ENCODE results near the gene NDUFS7.

DNA sequence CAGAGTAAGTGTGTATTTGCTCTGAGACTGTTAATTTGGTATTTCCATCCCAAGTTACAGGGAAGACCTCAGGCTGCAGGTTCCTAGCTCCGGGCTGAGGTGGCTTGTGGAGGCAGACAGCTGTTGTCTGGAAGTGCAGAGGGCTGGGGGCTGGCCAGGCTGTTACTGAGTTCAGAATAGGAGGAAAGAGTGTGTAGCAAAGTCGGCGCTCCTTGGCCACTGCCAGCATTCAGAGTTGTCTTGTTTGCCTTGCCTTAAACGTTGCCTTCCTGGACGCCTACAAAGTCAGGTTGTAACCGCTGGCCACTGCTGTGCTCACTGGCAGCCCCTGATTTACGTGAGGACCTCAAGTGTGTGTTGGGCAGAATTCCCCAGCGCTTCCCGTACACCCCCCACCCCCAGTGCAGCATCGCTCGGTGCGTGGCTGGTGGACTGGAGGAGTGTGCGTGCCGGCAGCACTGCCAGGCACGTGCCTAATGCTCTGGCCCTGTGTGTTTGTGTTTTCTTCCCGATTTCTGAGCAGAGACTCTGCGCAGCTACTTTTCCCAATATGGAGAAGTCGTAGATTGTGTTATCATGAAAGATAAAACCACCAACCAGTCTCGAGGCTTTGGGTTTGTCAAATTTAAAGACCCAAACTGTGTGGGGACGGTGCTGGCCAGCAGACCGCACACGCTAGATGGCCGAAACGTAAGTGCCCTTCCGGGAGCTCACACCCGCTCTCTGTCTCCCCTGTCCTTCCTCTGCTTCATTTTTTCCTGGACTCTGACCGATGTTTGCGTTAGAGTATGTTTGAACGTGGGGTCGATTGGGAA, 34.2 kb downstream of the NDUFS7 start:
- TF ChIP-seq, protein P1, sequence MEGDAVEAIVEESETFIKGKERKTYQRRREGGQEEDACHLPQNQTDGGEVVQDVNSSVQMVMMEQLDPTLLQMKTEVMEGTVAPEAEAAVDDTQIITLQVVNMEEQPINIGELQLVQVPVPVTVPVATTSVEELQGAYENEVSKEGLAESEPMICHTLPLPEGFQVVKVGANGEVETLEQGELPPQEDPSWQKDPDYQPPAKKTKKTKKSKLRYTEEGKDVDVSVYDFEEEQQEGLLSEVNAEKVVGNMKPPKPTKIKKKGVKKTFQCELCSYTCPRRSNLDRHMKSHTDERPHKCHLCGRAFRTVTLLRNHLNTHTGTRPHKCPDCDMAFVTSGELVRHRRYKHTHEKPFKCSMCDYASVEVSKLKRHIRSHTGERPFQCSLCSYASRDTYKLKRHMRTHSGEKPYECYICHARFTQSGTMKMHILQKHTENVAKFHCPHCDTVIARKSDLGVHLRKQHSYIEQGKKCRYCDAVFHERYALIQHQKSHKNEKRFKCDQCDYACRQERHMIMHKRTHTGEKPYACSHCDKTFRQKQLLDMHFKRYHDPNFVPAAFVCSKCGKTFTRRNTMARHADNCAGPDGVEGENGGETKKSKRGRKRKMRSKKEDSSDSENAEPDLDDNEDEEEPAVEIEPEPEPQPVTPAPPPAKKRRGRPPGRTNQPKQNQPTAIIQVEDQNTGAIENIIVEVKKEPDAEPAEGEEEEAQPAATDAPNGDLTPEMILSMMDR (IDR thresholded peaks at IDR 0.05): no peak
- no peak for TF ChIP-seq POLR2A (IDR thresholded peaks at IDR 0.05)
- TF ChIP-seq POLR2AphosphoS5 (IDR thresholded peaks at IDR 0.05): no peak
- TF ChIP-seq EP300 (IDR thresholded peaks at IDR 0.05): no peak

All from sigmoid colon (tissue), 4 donors.